Prostate gland (tissue), 2 donors: Measurements from ENCODE around the gene PTPRT. TPM values are rescaled to one million over a fixed set of nuclear protein-coding genes. Genes with fewer than 3 reads are reported as not detected.

Source experiments
- small RNA-seq, 2 donors: library from RNA; depleted of rRNA; stranded (forward); fragments of <200 nt; gene quantifications; one replicate each; pipeline ENCODE3, GENCODE V24; 2016
- total RNA-seq, 2 donors: library from RNA; depleted of rRNA; stranded (reverse); fragments of >200 nt; gene quantifications; one replicate each; pipeline ENCODE4 v1.1.0, GENCODE V29; 2016

PTPRT gene
- total RNA-seq, 2 donors from 2014 or later, result 1.5 to 3.5 TPM

Small RNAs within 50 kb of the gene (small RNA-seq; reads per million reads assigned to genes)
- 0 reads per million in 2 donors for gene RN7SKP100
